ENCODE data around the gene UBE2K.

The UBE2K gene

GRCh38 chr4:39657465-39657864 lies 40.5 kb upstream of the UBE2K start:
- no peak overlapping the region for H3K27ac ChIP-seq (ENCODE audit: low read depth, low read length)
- TF ChIP-seq EZH2phosphoT487 (conservative IDR thresholded peaks at IDR 0.05; ENCODE audit: low read length), result no peak
- TF ChIP-seq CTCF (IDR thresholded peaks at IDR 0.05; ENCODE audit: insufficient read depth, low read length, poor library complexity, severe bottlenecking), result no peak
- H3K36me3 ChIP-seq (ENCODE audit: low read length), result no peaks in the 10 kb centered on the region
- H2AFZ ChIP-seq (ENCODE audit: low read depth, low read length, severe bottlenecking), result no peak overlapping the region
- H3K9me2 ChIP-seq (replicated peaks; ENCODE audit: insufficient read depth, low read length), result no peaks in the 10 kb centered on the region
- H3K9me3 ChIP-seq (ENCODE audit: insufficient read depth, low read length), result no peaks in the 10 kb centered on the region
- no peak overlapping the region for H3K9ac ChIP-seq (ENCODE audit: low read length)
- H3K27me3 ChIP-seq (ENCODE audit: low read length), result no peaks in the 10 kb centered on the region
- H3F3A ChIP-seq (ENCODE audit: insufficient read depth), result no peaks in the 10 kb centered on the region
- no peak overlapping the region for H3K4me3 ChIP-seq (ENCODE audit: insufficient read depth, low read length, poor library complexity, severe bottlenecking)
- no peaks in the 10 kb centered on the region for H4K20me1 ChIP-seq (ENCODE audit: low read depth, low read length)
- H3K79me2 ChIP-seq (ENCODE audit: insufficient read depth, low read length), result no peaks in the 10 kb centered on the region
- peak overlapping the region; percentile 25 for H3K4me2 ChIP-seq (ENCODE audit: low read depth, low read length, poor library complexity, severe bottlenecking)

DNA sequence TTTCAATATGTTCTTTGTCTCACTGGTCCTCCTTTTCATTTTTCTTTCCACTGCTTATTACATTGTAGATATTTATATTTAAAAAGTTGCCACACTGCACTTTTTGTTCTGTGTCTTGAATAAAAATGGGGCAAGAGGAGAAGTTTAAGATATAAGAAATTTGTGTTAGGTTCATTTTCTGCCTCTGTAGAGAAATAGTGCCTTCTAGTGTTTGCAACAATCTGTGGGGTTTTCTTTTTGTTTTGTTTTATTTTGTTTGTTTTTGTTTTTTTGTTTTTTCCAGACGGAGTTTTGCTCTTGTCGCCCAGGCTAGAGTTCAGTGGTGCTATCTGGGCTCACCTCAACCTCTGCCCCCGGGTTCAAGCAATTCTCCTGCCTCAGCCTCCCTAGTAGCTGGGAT lies 39.2 kb upstream of the UBE2K start:
- TF ChIP-seq EZH2phosphoT487 (conservative IDR thresholded peaks at IDR 0.05; ENCODE audit: low read length) (no peak), CTCF (IDR thresholded peaks at IDR 0.05; ENCODE audit: insufficient read depth, low read length, poor library complexity, severe bottlenecking) (peak; percentile 31)
- H3K4me2 ChIP-seq (ENCODE audit: low read depth, low read length, poor library complexity, severe bottlenecking), result no peak overlapping the region
- no peaks in the 10 kb centered on the region for H4K20me1 ChIP-seq (ENCODE audit: low read depth, low read length)
- H3K36me3 ChIP-seq (ENCODE audit: low read length), result no peaks in the 10 kb centered on the region
- H3K4me3 ChIP-seq (ENCODE audit: insufficient read depth, low read length, poor library complexity, severe bottlenecking), result no peak overlapping the region
- no peaks in the 10 kb centered on the region for H3K9me2 ChIP-seq (replicated peaks; ENCODE audit: insufficient read depth, low read length)
- H3K9me3 ChIP-seq (ENCODE audit: insufficient read depth, low read length), result no peaks in the 10 kb centered on the region
- H2AFZ ChIP-seq (ENCODE audit: low read depth, low read length, severe bottlenecking), result no peak overlapping the region
- no peaks in the 10 kb centered on the region for H3F3A ChIP-seq (ENCODE audit: insufficient read depth)
- H3K27ac ChIP-seq (ENCODE audit: low read depth, low read length), result no peak overlapping the region
- no peaks in the 10 kb centered on the region for H3K27me3 ChIP-seq (ENCODE audit: low read length)
- no peak overlapping the region for H3K9ac ChIP-seq (ENCODE audit: low read length)
- no peaks in the 10 kb centered on the region for H3K79me2 ChIP-seq (ENCODE audit: insufficient read depth, low read length)

DNA sequence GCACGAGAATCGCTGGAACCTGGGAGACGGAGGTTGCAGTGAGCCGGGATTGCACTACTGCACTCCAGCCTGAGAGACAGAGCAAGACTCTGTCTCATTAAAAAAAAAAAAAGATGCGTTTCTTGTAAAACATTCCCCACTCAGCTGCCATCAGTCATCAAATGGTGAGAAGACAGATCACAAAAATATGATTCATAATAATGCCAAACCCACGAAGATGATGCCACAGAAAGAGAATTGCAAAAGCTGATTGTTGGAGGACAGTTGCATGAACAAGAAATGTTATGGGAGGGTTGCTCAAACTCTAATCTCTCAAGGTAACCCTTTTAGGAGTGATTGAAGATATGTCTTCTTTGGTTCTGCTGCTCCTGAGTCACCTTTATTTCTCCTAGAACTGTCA lies 37.9 kb upstream of the UBE2K start:
- no peak overlapping the region for H3K27ac ChIP-seq (ENCODE audit: low read depth, low read length)
- H3K36me3 ChIP-seq (ENCODE audit: low read length), result no peaks in the 10 kb centered on the region
- no peaks in the 10 kb centered on the region for H4K20me1 ChIP-seq (ENCODE audit: low read depth, low read length)
- no peaks in the 10 kb centered on the region for H3K9me2 ChIP-seq (replicated peaks; ENCODE audit: insufficient read depth, low read length)
- H3K9ac ChIP-seq (ENCODE audit: low read length), result no peak overlapping the region
- TF ChIP-seq EZH2phosphoT487 (conservative IDR thresholded peaks at IDR 0.05; ENCODE audit: low read length) (no peak), CTCF (IDR thresholded peaks at IDR 0.05; ENCODE audit: insufficient read depth, low read length, poor library complexity, severe bottlenecking) (no peak)
- H3K9me3 ChIP-seq (ENCODE audit: insufficient read depth, low read length), result no peaks in the 10 kb centered on the region
- no peak overlapping the region for H3K4me3 ChIP-seq (ENCODE audit: insufficient read depth, low read length, poor library complexity, severe bottlenecking)
- no peaks in the 10 kb centered on the region for H3K79me2 ChIP-seq (ENCODE audit: insufficient read depth, low read length)
- no peaks in the 10 kb centered on the region for H3F3A ChIP-seq (ENCODE audit: insufficient read depth)
- H2AFZ ChIP-seq (ENCODE audit: low read depth, low read length, severe bottlenecking), result no peak overlapping the region
- H3K4me2 ChIP-seq (ENCODE audit: low read depth, low read length, poor library complexity, severe bottlenecking), result no peak overlapping the region
- H3K27me3 ChIP-seq (ENCODE audit: low read length), result no peaks in the 10 kb centered on the region

DNA sequence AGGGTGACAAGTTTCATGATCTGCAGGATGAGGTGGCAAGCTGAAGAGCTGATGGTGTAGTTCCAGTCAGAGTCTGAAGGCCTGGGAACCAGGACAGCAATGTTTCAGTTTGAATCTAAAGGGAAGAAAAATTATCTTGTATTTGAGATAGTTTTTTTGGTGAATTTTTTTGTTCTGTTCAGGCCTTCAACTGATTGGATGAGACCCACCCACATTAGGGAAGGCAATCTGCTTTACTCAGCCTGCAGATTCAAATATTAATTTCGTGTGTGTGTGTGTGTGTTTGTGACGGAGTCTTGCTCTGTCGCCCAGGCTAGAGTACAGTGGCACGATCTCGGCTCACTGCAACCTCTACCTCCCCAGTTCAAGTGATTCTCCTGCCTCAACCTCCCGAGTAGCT lies 37.2 kb upstream of the UBE2K start:
- Histone ChIP-seq H2AFZ (ENCODE audit: low read depth, low read length, severe bottlenecking) (no peak overlapping the region), H4K20me1 (ENCODE audit: low read depth, low read length) (no peaks in the 10 kb centered on the region), H3K9me3 (ENCODE audit: insufficient read depth, low read length) (no peaks in the 10 kb centered on the region), H3K4me3 (ENCODE audit: insufficient read depth, low read length, poor library complexity, severe bottlenecking) (no peak overlapping the region), H3K36me3 (ENCODE audit: low read length) (no peaks in the 10 kb centered on the region), H3K9ac (ENCODE audit: low read length) (no peak overlapping the region), H3K27ac (ENCODE audit: low read depth, low read length) (no peak overlapping the region), H3K27me3 (ENCODE audit: low read length) (no peaks in the 10 kb centered on the region), H3F3A (ENCODE audit: insufficient read depth) (no peaks in the 10 kb centered on the region), H3K4me2 (ENCODE audit: low read depth, low read length, poor library complexity, severe bottlenecking) (no peak overlapping the region), H3K9me2 (replicated peaks; ENCODE audit: insufficient read depth, low read length) (no peaks in the 10 kb centered on the region), H3K79me2 (ENCODE audit: insufficient read depth, low read length) (no peaks in the 10 kb centered on the region)
- TF ChIP-seq CTCF (IDR thresholded peaks at IDR 0.05; ENCODE audit: insufficient read depth, low read length, poor library complexity, severe bottlenecking) (no peak), EZH2phosphoT487 (conservative IDR thresholded peaks at IDR 0.05; ENCODE audit: low read length) (no peak)

All from SU-DHL-6 (cell line).